Measurements from ENCODE around the gene VMO1. TPM values are rescaled to one million over a fixed set of nuclear protein-coding genes. Genes with fewer than 3 reads are reported as not detected.

Gene VMO1
- total RNA-seq (2022), result 0.54 TPM in 1 of 2 replicates, not detected in the other
- Bru-seq, nascent RNA, result percentile 28 among the genes with signal in this experiment
- not detected for BruChase-seq, experiment 1, labeled RNA remaining after a 2-hour chase
- BruChase-seq, experiment 2, labeled RNA remaining after a 6-hour chase, result percentile 32 among the genes with signal in this experiment
- long read RNA-seq, partial matches to known transcripts, result 0 of 1 reads
- long read RNA-seq, other reads (novel, unspliced or antisense), result 1 of 1 reads

- TF ChIP-seq CTCF (IDR thresholded peaks at IDR 0.05; ENCODE audit: insufficient read depth in 1 of 2, low read depth in 1 of 2, low read length in 1 of 2, severe bottlenecking in 1 of 2, unreplicated experiment in 1 of 2), result no peak
- ChIA-PET POLR2A (interaction anchor here (0.6 kb wide), 1 partner anchor 48 kb away, joined by 3 read pairs; no protein-coding TSS in a partner anchor), CTCF (interaction anchor here (0.6 kb wide), 1 partner anchor 14 kb away, joined by 7 read pairs; no protein-coding TSS in a partner anchor)
- Histone ChIP-seq H3K36me3 (ENCODE audit: control insufficient read depth, insufficient read depth, low read length) (no peaks in the 10 kb centered on the region), H3K9me3 (no peaks in the 10 kb centered on the region), H3K4me1 (peaks cover 10% of the 10 kb centered on the region), H3K27me3 (replicated peaks; ENCODE audit: control insufficient read depth, insufficient read depth, low read length) (no peaks in the 10 kb centered on the region), H3K4me3 (ENCODE audit: low read depth, low read length) (no peak within 1 kb of the TSS)
- H3K27ac Mint-ChIP-seq (ENCODE audit: unreplicated experiment), result peak within 1 kb of the TSS; percentile 86
- no peaks in the 10 kb centered on the region for H3K9me3 Mint-ChIP-seq (ENCODE audit: unreplicated experiment)
- H3K4me1 Mint-ChIP-seq (ENCODE audit: low read depth, unreplicated experiment), result peaks cover 6% of the 10 kb centered on the region
- no peak within 1 kb of the TSS for H3K4me3 Mint-ChIP-seq (ENCODE audit: unreplicated experiment)
- intact Hi-C loops (cut with micrococcal nuclease; ENCODE audit: unreplicated experiment), result no loop called here
- no peaks in the 10 kb centered on the region for H3K27me3 Mint-ChIP-seq (ENCODE audit: insufficient read depth, unreplicated experiment)
- peaks cover 15% of the 10 kb centered on the region for H3K36me3 Mint-ChIP-seq (ENCODE audit: insufficient read depth, unreplicated experiment)
- no peak for DNase-seq
- BruUV-seq (replicated peaks), result no TSS peak
Observed at GRCh38 chr17:4786106-4786511, at the start of gene VMO1. Gene VMO1 (minus strand): TSS chr17:4786364. CDS start chr17:4786352, 12 bp downstream.

- H3K27me3 Mint-ChIP-seq (ENCODE audit: insufficient read depth, unreplicated experiment), result no peaks in the 10 kb centered on the region
- no peak for DNase-seq
- intact Hi-C loops (cut with micrococcal nuclease; ENCODE audit: unreplicated experiment), result no loop called here
- peaks cover 6% of the 10 kb centered on the region for H3K4me1 Mint-ChIP-seq (ENCODE audit: low read depth, unreplicated experiment)
- no peak for TF ChIP-seq CTCF (IDR thresholded peaks at IDR 0.05; ENCODE audit: insufficient read depth in 1 of 2, low read depth in 1 of 2, low read length in 1 of 2, severe bottlenecking in 1 of 2, unreplicated experiment in 1 of 2)
- no peaks in the 10 kb centered on the region for H3K27me3 ChIP-seq (replicated peaks; ENCODE audit: control insufficient read depth, insufficient read depth, low read length)
- CTCF ChIA-PET, result no interaction called here
- H3K4me3 ChIP-seq (ENCODE audit: low read depth, low read length), result peak overlapping the region; percentile 78
- H3K9me3 ChIP-seq, result no peaks in the 10 kb centered on the region
- H3K4me1 ChIP-seq, result peaks cover 13% of the 10 kb centered on the region
- H3K4me3 Mint-ChIP-seq (ENCODE audit: unreplicated experiment), result peak overlapping the region; percentile 99
- H3K36me3 ChIP-seq (ENCODE audit: control insufficient read depth, insufficient read depth, low read length), result no peaks in the 10 kb centered on the region
- H3K36me3 Mint-ChIP-seq (ENCODE audit: insufficient read depth, unreplicated experiment), result peaks cover 17% of the 10 kb centered on the region
- H3K9me3 Mint-ChIP-seq (ENCODE audit: unreplicated experiment), result no peaks in the 10 kb centered on the region
- H3K27ac Mint-ChIP-seq (ENCODE audit: unreplicated experiment), result peak overlapping the region; percentile 82
- no TSS peak for BruUV-seq (replicated peaks)
- POLR2A ChIA-PET, result no interaction called here
Observed at GRCh38 chr17:4834681-4835020, 48.5 kb upstream of the VMO1 start.

GRCh38 chr17:4833941-4834680 lies 47.9 kb upstream of the VMO1 start:
- ChIA-PET POLR2A (no interaction called here), CTCF (no interaction called here)
- TF ChIP-seq CTCF (IDR thresholded peaks at IDR 0.05; ENCODE audit: insufficient read depth in 1 of 2, low read depth in 1 of 2, low read length in 1 of 2, severe bottlenecking in 1 of 2, unreplicated experiment in 1 of 2), result no peak
- H3K4me3 ChIP-seq (ENCODE audit: low read depth, low read length), result peak overlapping the region; percentile 78
- intact Hi-C loops (cut with micrococcal nuclease; ENCODE audit: unreplicated experiment), result no loop called here
- H3K36me3 Mint-ChIP-seq (ENCODE audit: insufficient read depth, unreplicated experiment), result peaks cover 17% of the 10 kb centered on the region
- no peaks in the 10 kb centered on the region for H3K9me3 ChIP-seq
- no peaks in the 10 kb centered on the region for H3K9me3 Mint-ChIP-seq (ENCODE audit: unreplicated experiment)
- peak in 1 of 2 experiments; percentile 13 for DNase-seq
- peaks cover 6% of the 10 kb centered on the region for H3K4me1 Mint-ChIP-seq (ENCODE audit: low read depth, unreplicated experiment)
- no peaks in the 10 kb centered on the region for H3K27me3 Mint-ChIP-seq (ENCODE audit: insufficient read depth, unreplicated experiment)
- BruUV-seq (replicated peaks), result TSS peak; percentile 48
- no peaks in the 10 kb centered on the region for H3K27me3 ChIP-seq (replicated peaks; ENCODE audit: control insufficient read depth, insufficient read depth, low read length)
- no peaks in the 10 kb centered on the region for H3K36me3 ChIP-seq (ENCODE audit: control insufficient read depth, insufficient read depth, low read length)
- peaks cover 13% of the 10 kb centered on the region for H3K4me1 ChIP-seq
- peak overlapping the region; percentile 99 for H3K4me3 Mint-ChIP-seq (ENCODE audit: unreplicated experiment)
- peak overlapping the region; percentile 82 for H3K27ac Mint-ChIP-seq (ENCODE audit: unreplicated experiment)
